NCI-H526 treated with DMSO at 0.1 percent for 48 hours (cell line): ENCODE data around the gene KIAA0513.

ENCODE experiments used
- DNase-seq: peaks from one replicate; lab custom pipeline; 2025; lab: John Stamatoyannopoulos, UW

The KIAA0513 gene

DNA sequence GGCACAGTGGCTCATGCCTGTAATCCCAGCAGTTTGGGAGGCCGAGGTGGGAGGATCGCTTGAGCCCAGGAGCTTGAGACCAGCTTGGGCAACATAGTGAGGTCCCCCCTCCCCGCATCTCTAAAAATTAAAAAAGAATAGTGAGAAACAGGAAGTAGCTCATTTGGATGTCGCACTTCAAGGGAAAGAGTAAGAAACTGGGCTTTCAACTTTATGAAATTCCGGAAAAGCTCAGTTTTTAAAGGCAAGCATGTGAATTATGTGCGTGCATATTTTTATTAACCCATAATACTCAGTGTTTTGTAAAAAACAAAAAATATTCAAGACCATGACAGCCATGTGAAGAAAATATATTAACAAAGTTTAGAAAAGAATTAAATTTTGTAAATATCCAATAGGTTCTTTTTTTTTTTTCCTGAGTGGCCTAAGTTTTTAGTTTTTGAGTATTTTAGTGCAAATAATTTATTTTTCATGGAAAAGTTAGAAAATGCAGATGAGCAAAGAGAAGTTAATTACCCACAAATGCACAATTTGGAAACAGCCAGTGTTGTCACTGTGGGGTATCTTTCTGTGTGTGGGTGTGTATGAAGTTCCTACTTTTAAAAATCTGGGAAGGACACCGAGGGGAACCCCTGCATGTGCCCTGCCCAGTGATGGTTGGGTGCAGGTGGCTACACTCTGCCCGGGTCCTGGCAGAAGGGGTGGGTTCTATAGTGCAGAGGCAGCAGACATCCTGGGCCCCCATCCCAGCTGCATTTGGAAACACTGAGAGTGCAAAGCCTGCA, 44.7 kb downstream of the KIAA0513 start:
- DNase-seq, result no peak

GRCh38 chr16:85072947-85073346, 45.4 kb downstream of the KIAA0513 start:
- no peak for DNase-seq

GRCh38 chr16:85074225-85074914, 46.8 kb downstream of the KIAA0513 start:
- no peak for DNase-seq

DNA sequence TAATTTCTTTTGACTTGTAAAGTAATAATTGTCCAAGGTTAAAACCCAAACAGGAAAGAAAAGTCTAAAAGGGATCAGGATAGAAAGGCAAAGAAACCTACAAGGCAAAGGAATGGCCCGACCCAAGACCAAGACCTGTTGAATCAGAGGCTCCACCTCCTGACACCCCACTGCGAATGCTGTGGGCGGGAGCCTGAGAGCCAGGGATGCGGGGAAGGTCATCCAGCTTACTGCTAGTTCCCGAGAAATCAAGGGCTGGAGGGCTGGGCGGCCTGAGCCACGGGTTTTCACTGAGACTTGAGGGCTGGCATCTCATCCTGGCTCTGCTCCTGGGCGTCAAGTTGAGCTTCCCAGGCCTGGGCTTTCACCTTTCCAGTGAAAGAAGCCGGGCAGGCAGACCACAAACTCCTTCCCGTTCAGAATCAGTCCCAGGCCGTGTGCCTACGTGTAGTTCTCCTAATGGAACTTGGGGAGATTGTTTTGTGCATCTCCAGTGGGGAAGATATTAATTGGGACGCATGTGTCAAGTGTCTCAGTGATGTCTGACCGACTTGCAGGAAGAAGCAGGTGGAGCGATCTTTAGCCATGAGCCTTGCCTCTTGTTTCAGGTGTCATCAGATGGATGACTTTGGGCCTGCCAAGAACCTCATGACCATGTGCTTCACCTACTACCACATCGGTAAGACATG, 47.8 kb downstream of the KIAA0513 start:
- no peak for DNase-seq

DNA sequence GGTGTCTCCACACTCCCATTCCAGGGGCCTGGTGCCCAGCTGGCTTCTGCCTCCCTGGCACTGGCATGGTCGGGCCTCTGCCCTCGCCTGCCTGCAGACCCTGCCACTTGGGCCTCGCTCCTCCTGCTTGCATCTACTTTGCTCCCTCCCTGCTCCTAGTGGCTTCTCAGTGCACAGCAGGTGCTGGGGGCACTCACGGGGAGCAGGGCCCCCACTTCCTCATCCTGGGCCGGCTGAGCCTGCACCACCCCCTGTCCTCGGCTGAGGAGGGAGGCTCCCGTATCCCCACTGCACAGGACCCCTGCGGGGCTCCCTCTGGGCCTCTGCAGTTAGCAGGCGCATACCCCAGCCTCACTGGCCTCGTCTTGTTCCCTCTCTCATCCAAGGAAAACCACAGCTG, 49.4 kb downstream of the KIAA0513 start:
- no peak for DNase-seq

DNA sequence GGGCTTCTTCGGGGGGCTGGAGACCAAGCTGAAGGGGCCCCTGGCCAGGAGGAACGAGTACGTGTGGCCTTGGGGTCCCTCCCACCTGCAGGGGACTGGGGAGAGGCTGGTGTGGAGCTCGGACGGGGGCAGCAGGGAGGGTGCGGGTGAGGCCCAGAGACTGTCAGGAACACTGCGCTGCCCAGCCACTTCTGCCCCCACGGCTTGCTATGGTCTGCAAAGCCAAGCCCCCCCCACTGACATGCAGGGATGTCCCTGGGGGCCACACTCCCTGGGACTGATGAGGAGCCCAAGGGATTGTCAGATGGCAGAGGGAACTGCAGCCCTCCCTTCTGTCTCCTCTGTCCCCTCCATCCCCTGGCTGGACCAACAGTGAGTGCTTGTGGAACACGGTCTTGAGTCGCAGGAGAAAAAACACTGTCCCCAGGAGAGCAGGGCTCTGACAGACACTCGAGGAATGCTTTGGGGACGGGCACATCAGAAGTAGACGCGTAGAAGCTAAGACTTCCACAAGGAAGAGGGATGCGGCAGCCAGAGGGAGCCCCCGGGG, 50.1 kb downstream of the KIAA0513 start:
- no peak for DNase-seq

- DNase-seq, result no peak
These were observed 50.6 kb downstream of the KIAA0513 start for GRCh38 chr16:85078226-85078625.

GRCh38 chr16:85078952-85079351, 51.4 kb downstream of the KIAA0513 start:
- DNase-seq, result no peak

DNA sequence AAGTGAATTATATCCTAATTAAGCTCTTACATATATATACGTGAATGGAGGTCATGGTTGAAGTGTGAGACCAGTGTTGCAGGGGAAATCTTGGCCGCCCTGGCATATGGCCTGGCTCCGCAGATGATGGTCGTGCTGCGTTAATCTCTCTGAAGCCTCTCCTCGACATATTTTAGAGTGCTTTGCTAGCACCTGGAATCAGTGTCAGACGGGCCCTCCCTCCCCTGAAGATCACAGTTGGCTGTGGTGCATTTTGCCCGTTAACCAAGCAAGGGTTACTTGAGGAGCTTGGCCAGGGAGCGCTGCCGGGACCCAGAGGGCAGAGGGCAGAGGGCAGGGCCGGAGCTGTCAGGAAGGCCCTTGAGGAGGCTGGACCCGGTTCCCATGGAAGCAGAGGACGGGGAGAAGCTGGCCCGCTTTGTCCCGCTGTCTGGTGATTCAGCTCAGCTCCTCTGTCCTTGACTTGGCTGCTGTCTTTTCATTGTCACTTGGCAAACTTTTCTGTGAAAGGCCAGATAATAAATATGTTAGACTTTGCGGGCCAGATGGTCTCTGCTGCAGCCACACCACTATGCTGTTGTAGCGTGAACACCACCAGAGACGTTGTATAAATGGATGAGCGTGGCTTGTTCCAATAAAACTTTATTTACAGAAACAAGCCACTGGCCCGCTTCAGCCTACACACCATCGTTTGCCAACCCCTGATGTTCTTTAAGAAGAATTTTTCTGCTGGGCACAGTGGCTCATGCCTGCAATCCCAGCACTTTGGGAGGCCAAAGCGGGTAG, 52.4 kb downstream of the KIAA0513 start:
- no peak for DNase-seq

GRCh38 chr16:85081038-85081437, 53.4 kb downstream of the KIAA0513 start:
- no peak for DNase-seq

- DNase-seq, result no peak
These were observed 54.2 kb downstream of the KIAA0513 start for GRCh38 chr16:85081765-85082164.

GRCh38 chr16:85082173-85083050, 54.8 kb downstream of the KIAA0513 start:
- no peak for DNase-seq

DNA sequence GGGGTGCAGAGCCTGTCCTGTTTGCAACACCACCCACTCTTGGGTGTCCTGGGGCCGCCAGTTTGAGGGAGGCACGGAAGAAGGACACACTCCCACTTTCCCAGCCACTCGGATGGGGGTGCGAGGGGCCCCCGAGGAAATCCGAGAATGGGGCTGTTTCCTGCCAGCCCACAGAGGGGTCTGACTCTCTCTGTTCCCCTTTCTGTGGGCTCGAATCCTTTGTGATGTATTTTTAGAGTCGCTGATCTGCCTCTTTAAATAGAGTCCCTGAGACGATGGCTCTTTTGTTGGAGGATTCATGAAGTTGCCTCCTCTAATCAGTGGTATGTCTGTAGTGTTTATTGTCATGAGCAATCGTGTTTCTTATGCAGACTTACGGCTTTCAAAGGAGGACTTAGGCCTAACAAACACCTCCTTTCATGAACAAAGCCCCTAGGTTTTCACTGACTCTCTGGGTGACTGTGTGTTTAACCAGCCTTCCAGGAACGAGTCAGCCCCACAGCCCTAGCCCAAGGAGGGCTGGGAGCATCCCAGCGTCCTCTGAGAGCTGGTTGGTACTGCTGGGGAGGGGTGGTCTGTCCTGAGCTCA, 55.5 kb downstream of the KIAA0513 start:
- DNase-seq, result no peak

GRCh38 chr16:85084841-85085510, 57.4 kb downstream of the KIAA0513 start:
- DNase-seq, result no peak

- no peak for DNase-seq
These were observed 58.1 kb downstream of the KIAA0513 start for GRCh38 chr16:85085721-85086120.

DNA sequence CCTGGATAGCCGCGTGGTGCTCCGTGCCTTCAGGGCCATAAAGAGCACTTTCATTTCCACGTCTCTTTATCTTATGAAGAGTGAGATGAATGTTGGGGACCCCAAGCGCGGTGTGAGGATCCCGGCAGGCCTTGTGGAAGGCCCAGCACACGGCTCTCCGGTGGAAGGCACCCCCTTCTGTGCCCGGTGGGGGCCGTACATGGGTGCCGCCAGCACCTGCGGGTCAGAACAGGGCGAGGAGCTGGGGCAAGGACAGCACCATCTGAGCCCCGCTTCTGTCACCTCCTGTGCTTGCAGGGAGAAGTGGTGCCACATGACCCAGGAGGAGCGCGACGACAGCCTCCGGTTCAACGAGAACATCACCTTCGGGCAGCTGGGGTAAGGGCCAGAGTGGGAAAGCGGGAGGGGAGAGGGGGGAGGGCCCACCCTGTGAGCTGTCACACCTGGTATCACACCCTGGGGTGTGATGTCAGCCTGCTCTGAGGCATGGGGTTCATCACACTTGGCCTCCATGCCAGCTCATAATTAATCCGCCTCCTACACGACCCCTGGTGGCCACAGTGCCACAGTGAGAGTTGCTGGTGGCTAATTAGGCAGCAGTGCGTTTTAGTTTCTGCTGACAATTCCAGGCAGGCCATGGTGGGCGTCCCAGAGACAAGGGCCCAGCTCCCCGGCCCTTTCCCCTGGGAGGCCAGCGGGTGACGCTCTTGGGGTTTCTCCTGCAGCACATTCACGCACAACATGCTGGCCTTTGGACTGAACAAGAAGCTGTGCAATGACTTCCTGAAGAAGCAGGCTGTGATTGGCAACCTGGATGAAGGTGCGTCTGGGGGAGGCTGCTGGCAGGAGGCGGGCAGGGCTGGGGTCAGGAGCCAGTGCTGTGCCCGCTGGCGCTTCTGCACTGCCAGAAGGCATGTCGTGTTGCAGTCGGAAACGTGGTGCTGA, 59.0 kb downstream of the KIAA0513 start:
- DNase-seq, result no peak

DNA sequence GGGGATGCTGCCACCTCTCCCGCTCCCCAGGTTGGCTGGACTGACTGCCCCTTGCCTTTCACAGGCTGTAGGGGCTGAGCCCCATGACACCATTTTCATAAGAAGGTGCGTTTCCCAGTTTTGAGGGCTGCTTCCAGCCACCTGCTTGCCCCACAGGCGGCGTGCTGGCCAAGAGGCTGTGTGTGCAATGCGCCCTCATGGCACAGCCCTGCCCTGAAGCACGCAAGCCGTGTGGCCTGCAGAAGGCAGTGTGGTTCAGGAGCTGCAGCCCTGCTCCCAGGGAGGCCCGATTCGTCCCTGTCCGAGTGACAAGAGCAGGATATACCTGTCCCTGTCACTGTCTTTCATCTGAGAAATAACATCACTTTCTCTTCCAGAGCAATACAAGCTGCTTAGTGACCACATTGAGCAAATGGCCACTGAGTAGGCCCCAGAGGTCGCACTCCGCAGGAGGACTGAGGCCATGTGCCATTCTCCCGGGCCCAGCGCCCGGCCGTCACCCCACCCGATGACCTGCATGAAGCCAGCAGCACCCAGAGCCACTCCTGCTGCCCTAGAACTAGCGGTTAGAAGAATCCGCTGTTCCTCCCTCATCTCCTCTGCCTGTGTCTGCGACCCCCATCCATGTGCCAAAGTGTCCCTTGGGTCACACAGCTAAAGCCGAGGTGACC, 60.4 kb downstream of the KIAA0513 start:
- DNase-seq, result no peak

DNA sequence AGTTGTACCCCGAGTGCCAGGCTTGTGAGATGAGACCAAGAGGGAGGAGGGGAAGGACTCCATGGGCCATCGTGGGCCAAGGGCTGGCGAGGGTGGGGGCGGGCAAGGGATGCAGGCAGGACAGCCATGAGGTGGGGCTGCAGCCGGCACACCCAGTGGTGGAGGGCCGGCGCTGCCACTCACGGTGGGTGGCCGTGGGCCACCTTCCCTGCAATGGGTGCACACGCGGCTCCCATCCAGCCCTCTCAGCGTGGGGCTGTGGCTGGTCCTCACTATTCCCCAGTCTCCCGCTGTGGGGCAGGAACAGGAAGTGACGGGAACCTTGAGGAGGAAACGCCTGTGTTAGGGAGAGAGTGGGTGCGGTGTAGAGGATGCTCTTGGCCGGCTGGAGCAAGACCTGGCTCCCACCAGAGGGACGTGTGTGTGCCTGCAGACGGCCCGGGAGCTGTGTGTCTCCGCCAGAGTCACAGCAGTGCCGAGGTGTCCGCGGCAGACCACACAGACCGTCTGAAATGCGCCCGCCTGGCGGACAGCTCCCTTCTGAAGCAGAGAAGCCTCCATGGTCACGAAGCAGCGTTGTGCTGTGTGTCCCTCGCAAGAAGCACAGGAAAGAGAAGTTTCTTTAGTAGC, 61.1 kb downstream of the KIAA0513 start:
- no peak for DNase-seq
